ENCODE results near the gene CADPS.

DNA sequence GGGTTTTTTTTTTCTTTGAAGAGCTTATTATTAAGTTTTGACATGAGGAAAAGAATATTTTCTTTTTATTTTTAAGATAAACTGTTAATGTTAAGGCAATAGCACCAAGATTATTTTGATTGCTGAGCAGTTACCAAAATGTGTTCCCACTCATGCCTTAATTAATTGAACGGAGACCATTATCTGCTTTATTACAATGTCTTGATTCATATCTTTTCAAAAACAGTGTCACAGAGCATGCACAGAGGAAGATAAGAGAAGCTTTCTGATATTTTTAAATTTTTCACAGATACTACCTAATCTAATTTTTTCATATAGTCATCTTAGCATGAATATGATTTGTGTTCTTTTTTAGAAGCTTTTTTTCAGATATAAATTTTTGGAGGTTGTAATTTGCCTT is 395.2 kb downstream of the CADPS start:
- TF ChIP-seq CTCF (IDR thresholded peaks at IDR 0.05; ENCODE audit: poor library complexity, severe bottlenecking), result no peak
- TF ChIP-seq POLR2AphosphoS5 (IDR thresholded peaks at IDR 0.05), result no peak
- no peak for TF ChIP-seq TAF1 (IDR thresholded peaks at IDR 0.05; ENCODE audit: low read depth)
- TF ChIP-seq RAD21 (conservative IDR thresholded peaks at IDR 0.05), result no peak

Data from neural cell (in vitro differentiated cells).